ENCODE measurements around the gene PCSK7. TPM values are rescaled to one million over a fixed set of nuclear protein-coding genes. Genes with fewer than 3 reads are reported as not detected.

Gene PCSK7
- total RNA-seq, 1 donor from 2014 or later, result 50.2 TPM

GRCh38 chr11:117166491-117166890, 65.4 kb downstream of the PCSK7 start:
- no peaks in the 10 kb centered on the region for H3K27me3 ChIP-seq (ENCODE audit: low read depth)
- intact Hi-C loops (cut with DNase I), result no loop called here
- H3K4me3 ChIP-seq, result no peak overlapping the region
- no peaks in the 10 kb centered on the region for H3K4me1 ChIP-seq
- no peak for TF ChIP-seq CTCF (IDR thresholded peaks at IDR 0.05)
- H3K27ac ChIP-seq, result no peak overlapping the region
- peaks cover 99% of the 10 kb centered on the region for H3K36me3 ChIP-seq
- no peaks in the 10 kb centered on the region for H3K9me3 ChIP-seq
- ATAC-seq (no peak), DNase-seq (no peak)

- TF ChIP-seq CTCF (IDR thresholded peaks at IDR 0.05), result no peak
- Histone ChIP-seq H3K4me3 (no peak overlapping the region), H3K27ac (peak overlapping the region; percentile 42), H3K27me3 (ENCODE audit: low read depth) (no peaks in the 10 kb centered on the region), H3K9me3 (no peaks in the 10 kb centered on the region), H3K36me3 (peaks cover 75% of the 10 kb centered on the region), H3K4me1 (peaks cover 33% of the 10 kb centered on the region)
- ATAC-seq, result peak; percentile 32 to 67
- no peak for DNase-seq
- intact Hi-C loops (cut with DNase I), result no loop called here
Observed at GRCh38 chr11:117160826-117161225, 71.0 kb downstream of the PCSK7 start.

- TF ChIP-seq CTCF (IDR thresholded peaks at IDR 0.05), result no peak
- Histone ChIP-seq H3K9me3 (no peaks in the 10 kb centered on the region), H3K4me1 (peaks cover 37% of the 10 kb centered on the region), H3K27ac (no peak overlapping the region), H3K4me3 (no peak overlapping the region), H3K36me3 (peaks cover 75% of the 10 kb centered on the region), H3K27me3 (ENCODE audit: low read depth) (no peaks in the 10 kb centered on the region)
- intact Hi-C loops (cut with DNase I), result no loop called here
- ATAC-seq, result no peak
- DNase-seq, result no peak
Observed at GRCh38 chr11:117159892-117160291, 72.0 kb downstream of the PCSK7 start.

- intact Hi-C loops (cut with DNase I), result no loop called here
- no peaks in the 10 kb centered on the region for H3K27me3 ChIP-seq (ENCODE audit: low read depth)
- no peak for DNase-seq
- H3K9me3 ChIP-seq, result no peaks in the 10 kb centered on the region
- no peak overlapping the region for H3K4me3 ChIP-seq
- no peak for TF ChIP-seq CTCF (IDR thresholded peaks at IDR 0.05)
- H3K4me1 ChIP-seq, result peaks cover 41% of the 10 kb centered on the region
- no peak for ATAC-seq
- H3K27ac ChIP-seq, result no peak overlapping the region
- H3K36me3 ChIP-seq, result peaks cover 73% of the 10 kb centered on the region
Observed at GRCh38 chr11:117157507-117157906, 74.4 kb downstream of the PCSK7 start.

GRCh38 chr11:117154468-117154867, 77.4 kb downstream of the PCSK7 start:
- H3K36me3 ChIP-seq, result peaks cover 58% of the 10 kb centered on the region

More at GRCh38 chr11:117154468-117154867, 77.4 kb downstream of the PCSK7 start:
- Histone ChIP-seq H3K27me3 (ENCODE audit: low read depth) (no peaks in the 10 kb centered on the region), H3K4me3 (no peak overlapping the region), H3K4me1 (peaks cover 31% of the 10 kb centered on the region), H3K27ac (no peak overlapping the region), H3K9me3 (no peaks in the 10 kb centered on the region)
- TF ChIP-seq CTCF (IDR thresholded peaks at IDR 0.05), result no peak
- no peak for DNase-seq
- ATAC-seq, result no peak
- intact Hi-C loops (cut with DNase I), result no loop called here

Other genes with a start within 250 kb of the PCSK7 start
- gene SIK3, start 133.6 kb downstream of the PCSK7 start, total RNA-seq, result 32.9 TPM
- gene PAFAH1B2, start 87.8 kb downstream of the PCSK7 start, total RNA-seq, result 78.2 TPM
- gene SIDT2, start 53.3 kb downstream of the PCSK7 start, total RNA-seq, result 190 TPM
- gene TAGLN, start 32.7 kb downstream of the PCSK7 start, total RNA-seq, result 297 TPM
- gene RNF214, start 598 bp upstream of the PCSK7 start, total RNA-seq, result 28.9 TPM
- gene BACE1-AS, start 59.3 kb upstream of the PCSK7 start, total RNA-seq, result 8.6 TPM
- 28.4 TPM for gene BACE1, start 84.2 kb upstream of the PCSK7 start, total RNA-seq
- 27.3 TPM for gene CEP164, start 95.8 kb upstream of the PCSK7 start, total RNA-seq

Data from lower lobe of right lung (tissue), 2 donors.